HEK293 (cell line): ENCODE results near the gene KIF18B.

Source experiments
- CTCF ChIA-PET: fragments of 350-600 bp; formaldehyde crosslinking; extraction: SDS; loops from one replicate; lab custom pipeline; 2021; ENCODE audit warnings: antibody characterized with exemption; lab: Yijun Ruan, JAX
- POLR2A ChIA-PET: fragments of 300-600 bp; formaldehyde crosslinking; extraction: SDS; loops from one replicate; lab custom pipeline; 2020; ENCODE audit warnings: antibody characterized with exemption, inconsistent platforms; lab: Yijun Ruan, JAX
- H3K27ac ChIP-seq: fragments of 200-500 bp; sonication (Bioruptor generic); 2 replicates; pipeline ENCODE4 v1.5.1; 2014; ENCODE audit warnings: low read depth, low read length, control low read depth, inconsistent platforms; ENCODE audit errors: extremely low read depth
- H3K36me3 ChIP-seq, 2 experiments: fragments of 200-500 bp in 1 of 2; sonication (Bioruptor generic) in 1 of 2; 1 replicate in 1 of 2; 2 replicates in 1 of 2; pipeline ENCODE4 v1.5.1; 2014 to 2017; ENCODE audit warnings: inconsistent platforms in 2 of 2, low read length in 2 of 2; ENCODE audit not compliant: control insufficient read depth in 2 of 2, insufficient read depth in 1 of 2
- H3K4me1 ChIP-seq: fragments of 200-500 bp; sonication (Bioruptor generic); 2 replicates; pipeline ENCODE4 v1.5.1; 2014; ENCODE audit warnings: mild to moderate bottlenecking, low read length, inconsistent platforms; ENCODE audit not compliant: control insufficient read depth, insufficient read depth
- H3K4me3 ChIP-seq: 2 replicates; pipeline ENCODE4 v1.5.1; 2011; ENCODE audit warnings: low read depth, mild to moderate bottlenecking, control low read depth, low read length, moderate library complexity
- H3K9me3 ChIP-seq: fragments of 200-500 bp; sonication (Bioruptor generic); 2 replicates; pipeline ENCODE4 v1.5.1; 2014; ENCODE audit warnings: low read depth, low read length, inconsistent platforms; ENCODE audit not compliant: control insufficient read depth, insufficient read depth
- GLIS1 ChIP-seq: fragments of 450-650 bp; formaldehyde crosslinking; IDR thresholded peaks from 2 replicates; pipeline ENCODE4 v1.5.1; 2016; ENCODE audit warnings: missing biosample characterization, missing genetic modification characterization
- GLIS2 ChIP-seq: fragments of 450-650 bp; formaldehyde crosslinking; IDR thresholded peaks from 2 replicates; pipeline ENCODE4 v1.5.1; 2016; ENCODE audit warnings: missing biosample characterization, missing genetic modification characterization
- HIC1 ChIP-seq: fragments of 450-650 bp; formaldehyde crosslinking; IDR thresholded peaks from 2 replicates; pipeline ENCODE4 v1.5.1; 2016; ENCODE audit warnings: missing biosample characterization, missing genetic modification characterization
- SCRT1 ChIP-seq: fragments of 450-650 bp; formaldehyde crosslinking; IDR thresholded peaks from 2 replicates; pipeline ENCODE4 v1.5.1; 2016; ENCODE audit warnings: missing biosample characterization, missing genetic modification characterization, borderline replicate concordance
- ZBTB48 ChIP-seq: fragments of 450-650 bp; formaldehyde crosslinking; IDR thresholded peaks from 2 replicates; pipeline ENCODE4 v1.5.1; 2016; ENCODE audit warnings: missing biosample characterization, missing genetic modification characterization
- ZNF133 ChIP-seq: fragments of 450-650 bp; formaldehyde crosslinking; IDR thresholded peaks from 2 replicates; pipeline ENCODE4 v1.5.1; 2016; ENCODE audit warnings: missing biosample characterization, missing genetic modification characterization
- ZNF2 ChIP-seq: fragments of 450-650 bp; formaldehyde crosslinking; IDR thresholded peaks from 2 replicates; pipeline ENCODE4 v1.5.1; 2016; ENCODE audit warnings: missing biosample characterization, missing genetic modification characterization
- ZNF274 ChIP-seq, 2 experiments: fragments of 200-500 bp in 1 of 2; fragments of 450-650 bp in 1 of 2; sonication (Bioruptor generic) in 1 of 2; formaldehyde crosslinking in 1 of 2; IDR thresholded peaks; 2 replicates each; pipeline versions ENCODE4 v1.5.1 to v1.6.1; 2014 to 2016; ENCODE audit warnings: borderline replicate concordance in 1 of 2, inconsistent platforms in 1 of 2, low read length in 1 of 2, missing biosample characterization in 1 of 2, missing genetic modification characterization in 1 of 2
- ZNF558 ChIP-seq: fragments of 450-650 bp; formaldehyde crosslinking; IDR thresholded peaks from 2 replicates; pipeline ENCODE4 v1.5.1; 2016; ENCODE audit warnings: missing biosample characterization, missing genetic modification characterization
- ZNF600 ChIP-seq: fragments of 450-650 bp; formaldehyde crosslinking; IDR thresholded peaks from 2 replicates; pipeline ENCODE4 v1.5.1; 2016; ENCODE audit warnings: missing biosample characterization, missing genetic modification characterization
- ZNF677 ChIP-seq: fragments of 450-650 bp; IDR thresholded peaks from 2 replicates; pipeline ENCODE4 v1.5.0; 2018; ENCODE audit warnings: missing biosample characterization, mild to moderate bottlenecking, missing genetic modification characterization, moderate library complexity
- TF ChIP-seq, protein P1 (sequence below): fragments of 450-650 bp; formaldehyde crosslinking; IDR thresholded peaks from 2 replicates; pipeline ENCODE4 v1.5.1; 2016; ENCODE audit warnings: missing biosample characterization, missing genetic modification characterization, low read depth
- TF ChIP-seq, protein P2 (sequence below): fragments of 450-650 bp; formaldehyde crosslinking; IDR thresholded peaks from 2 replicates; pipeline ENCODE4 v1.5.1; 2017; ENCODE audit warnings: missing biosample characterization, missing genetic modification characterization

KIF18B gene

GRCh38 chr17:44930667-44931066, 16.9 kb downstream of the KIF18B start (continued):
- TF ChIP-seq SCRT1 (tag by site-specific recombination), result no peak
- TF ChIP-seq, protein P1, sequence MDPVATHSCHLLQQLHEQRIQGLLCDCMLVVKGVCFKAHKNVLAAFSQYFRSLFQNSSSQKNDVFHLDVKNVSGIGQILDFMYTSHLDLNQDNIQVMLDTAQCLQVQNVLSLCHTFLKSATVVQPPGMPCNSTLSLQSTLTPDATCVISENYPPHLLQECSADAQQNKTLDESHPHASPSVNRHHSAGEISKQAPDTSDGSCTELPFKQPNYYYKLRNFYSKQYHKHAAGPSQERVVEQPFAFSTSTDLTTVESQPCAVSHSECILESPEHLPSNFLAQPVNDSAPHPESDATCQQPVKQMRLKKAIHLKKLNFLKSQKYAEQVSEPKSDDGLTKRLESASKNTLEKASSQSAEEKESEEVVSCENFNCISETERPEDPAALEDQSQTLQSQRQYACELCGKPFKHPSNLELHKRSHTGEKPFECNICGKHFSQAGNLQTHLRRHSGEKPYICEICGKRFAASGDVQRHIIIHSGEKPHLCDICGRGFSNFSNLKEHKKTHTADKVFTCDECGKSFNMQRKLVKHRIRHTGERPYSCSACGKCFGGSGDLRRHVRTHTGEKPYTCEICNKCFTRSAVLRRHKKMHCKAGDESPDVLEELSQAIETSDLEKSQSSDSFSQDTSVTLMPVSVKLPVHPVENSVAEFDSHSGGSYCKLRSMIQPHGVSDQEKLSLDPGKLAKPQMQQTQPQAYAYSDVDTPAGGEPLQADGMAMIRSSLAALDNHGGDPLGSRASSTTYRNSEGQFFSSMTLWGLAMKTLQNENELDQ (tag by site-specific recombination), result no peak

- no peaks in the 10 kb centered on the region for H3K9me3 ChIP-seq
- CTCF ChIA-PET, result interaction anchor here (0.6 to 4.9 kb wide), 2 partner anchors 9 to 202 kb away, joined by 3 to 41 read pairs; no protein-coding TSS in a partner anchor
- no peak overlapping the region for H3K4me3 ChIP-seq
- H3K36me3 ChIP-seq, result peaks cover 62 to 89% of the 10 kb centered on the region in 2 experiments
- POLR2A ChIA-PET, result interaction anchor here (0.9 to 1.3 kb wide), 3 partner anchors 9 to 18 kb away, joined by 3 read pairs; partner anchors contain the start of gene KIF18B
- H3K27ac ChIP-seq, result no peak overlapping the region
- TF ChIP-seq ZNF600, result peak; percentile 33; the same call in 1 of the 2 replicates
- no peak for TF ChIP-seq ZNF677 (tag by site-specific recombination)
- no peak for TF ChIP-seq ZBTB48 (tag by site-specific recombination)
- no peak for TF ChIP-seq ZNF558 (tag by site-specific recombination)
- no peaks in the 10 kb centered on the region; the same call in 1 of the 2 replicates for H3K4me1 ChIP-seq
Measured at GRCh38 chr17:44928950-44929720, 18.4 kb downstream of the KIF18B start.

- POLR2A ChIA-PET, result interaction anchor here (1.3 kb wide), 1 partner anchor 124 kb away, joined by 4 read pairs; the partner anchor contains the start of gene DCAKD
- CTCF ChIA-PET, result interaction anchor here (0.9 to 1.7 kb wide), 2 partner anchors 8 to 10 kb away, joined by 4 to 8 read pairs; no protein-coding TSS in a partner anchor
- H3K27ac ChIP-seq, result 0 out of 2 replicates have a peak overlapping the region, but pooled peaks have one; percentile 24
- no peaks in the 10 kb centered on the region for H3K9me3 ChIP-seq
- peaks cover 53 to 79% of the 10 kb centered on the region in 2 experiments for H3K36me3 ChIP-seq
- no peak overlapping the region for H3K4me3 ChIP-seq
- TF ChIP-seq ZNF274 (IDR thresholded peaks at IDR 0.05; ENCODE audit: low read length) (no peak), ZNF274 (tag by site-specific recombination; IDR thresholded peaks at IDR 0.05; ENCODE audit: borderline replicate concordance) (no peak), ZNF2 (tag by site-specific recombination) (no peak), HIC1 (tag by site-specific recombination) (peak; percentile 13; the same call in 1 of the 2 replicates), GLIS2 (tag by site-specific recombination) (peak; percentile 28; the same call in 1 of the 2 replicates), GLIS1 (tag by site-specific recombination) (no peak), ZNF133 (tag by site-specific recombination) (no peak)
- TF ChIP-seq, protein P2, sequence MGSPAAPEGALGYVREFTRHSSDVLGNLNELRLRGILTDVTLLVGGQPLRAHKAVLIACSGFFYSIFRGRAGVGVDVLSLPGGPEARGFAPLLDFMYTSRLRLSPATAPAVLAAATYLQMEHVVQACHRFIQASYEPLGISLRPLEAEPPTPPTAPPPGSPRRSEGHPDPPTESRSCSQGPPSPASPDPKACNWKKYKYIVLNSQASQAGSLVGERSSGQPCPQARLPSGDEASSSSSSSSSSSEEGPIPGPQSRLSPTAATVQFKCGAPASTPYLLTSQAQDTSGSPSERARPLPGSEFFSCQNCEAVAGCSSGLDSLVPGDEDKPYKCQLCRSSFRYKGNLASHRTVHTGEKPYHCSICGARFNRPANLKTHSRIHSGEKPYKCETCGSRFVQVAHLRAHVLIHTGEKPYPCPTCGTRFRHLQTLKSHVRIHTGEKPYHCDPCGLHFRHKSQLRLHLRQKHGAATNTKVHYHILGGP (tag by site-specific recombination), result no peak
- no peaks in the 10 kb centered on the region; the same call in 1 of the 2 replicates for H3K4me1 ChIP-seq
Measured at GRCh38 chr17:44928136-44928535, 19.4 kb downstream of the KIF18B start.
